ENCODE results near the gene LRRC63. TPM values are rescaled to one million over a fixed set of nuclear protein-coding genes. Genes with fewer than 3 reads are reported as not detected.
"Not testable (repeated sequence)": the region's sequence is repeated elsewhere in the genome, so short reads cannot be mapped to it uniquely, and the experiment has no call there.

Gene LRRC63
- under 0.01 TPM in 1 of 2 replicates, not detected in the other for total RNA-seq

GRCh38 chr13:46211483-46212351, at the start of gene LRRC63:
Gene LRRC63 (plus strand): TSS chr13:46211928. CDS start chr13:46213035, 1,107 bp downstream.
- DNase-seq (ENCODE audit: low read depth in 2 of 2) = peak in 1 of 2 donors; percentile 55

- DNase-seq (ENCODE audit: low read depth in 2 of 2) = not testable (repeated sequence)
Observed at GRCh38 chr13:46162741-46163140, 49.0 kb upstream of the LRRC63 start.

GRCh38 chr13:46164661-46165060, 47.1 kb upstream of the LRRC63 start:
- DNase-seq (ENCODE audit: low read depth in 2 of 2) = no peak

- no peak for DNase-seq (ENCODE audit: low read depth in 2 of 2)
Observed at GRCh38 chr13:46165485-46166223, 46.1 kb upstream of the LRRC63 start.

- no peak for DNase-seq (ENCODE audit: low read depth in 2 of 2)
Observed at GRCh38 chr13:46166224-46166584, 45.5 kb upstream of the LRRC63 start.

- DNase-seq (ENCODE audit: low read depth in 2 of 2) = no peak
Observed at GRCh38 chr13:46166947-46167610, 44.6 kb upstream of the LRRC63 start.

GRCh38 chr13:46168341-46168740, 43.4 kb upstream of the LRRC63 start:
- DNase-seq (ENCODE audit: low read depth in 2 of 2) = no peak

- no peak for DNase-seq (ENCODE audit: low read depth in 2 of 2)
Observed at GRCh38 chr13:46168783-46169182, 42.9 kb upstream of the LRRC63 start.

GRCh38 chr13:46169758-46170157, 42.0 kb upstream of the LRRC63 start:
- no peak for DNase-seq (ENCODE audit: low read depth in 2 of 2)

GRCh38 chr13:46170268-46170667, 41.5 kb upstream of the LRRC63 start:
- DNase-seq (ENCODE audit: low read depth in 2 of 2) = no peak

GRCh38 chr13:46170687-46171086, 41.0 kb upstream of the LRRC63 start:
- no peak for DNase-seq (ENCODE audit: low read depth in 2 of 2)

GRCh38 chr13:46171217-46171616, 40.5 kb upstream of the LRRC63 start:
- DNase-seq (ENCODE audit: low read depth in 2 of 2) = no peak

- no peak for DNase-seq (ENCODE audit: low read depth in 2 of 2)
Observed at GRCh38 chr13:46171739-46172138, 40.0 kb upstream of the LRRC63 start.

GRCh38 chr13:46172531-46172991, 39.2 kb upstream of the LRRC63 start:
- no peak for DNase-seq (ENCODE audit: low read depth in 2 of 2)

GRCh38 chr13:46173656-46174055, 38.1 kb upstream of the LRRC63 start:
- DNase-seq (ENCODE audit: low read depth in 2 of 2) = no peak

- DNase-seq (ENCODE audit: low read depth in 2 of 2) = no peak
Observed at GRCh38 chr13:46176756-46177155, 35.0 kb upstream of the LRRC63 start.

- no peak for DNase-seq (ENCODE audit: low read depth in 2 of 2)
Observed at GRCh38 chr13:46178143-46178542, 33.6 kb upstream of the LRRC63 start.

- DNase-seq (ENCODE audit: low read depth in 2 of 2) = no peak
Observed at GRCh38 chr13:46178821-46179220, 32.9 kb upstream of the LRRC63 start.

- DNase-seq (ENCODE audit: low read depth in 2 of 2) = no peak
Observed at GRCh38 chr13:46179491-46179908, 32.2 kb upstream of the LRRC63 start.

- no peak for DNase-seq (ENCODE audit: low read depth in 2 of 2)
Observed at GRCh38 chr13:46179969-46180763, 31.6 kb upstream of the LRRC63 start.

GRCh38 chr13:46181377-46181839, 30.3 kb upstream of the LRRC63 start:
- no peak for DNase-seq (ENCODE audit: low read depth in 2 of 2)
